Loucy (cell line): ENCODE data around the gene RRP1.

Experiments used
- H2AFZ ChIP-seq: fragments of 200-600 bp; sonication (generic); 2 replicates; pipeline ENCODE4 v1.6.0; 2016; ENCODE audit warnings: antibody characterized with exemption, mild to moderate bottlenecking, low read length, moderate library complexity
- H3F3A ChIP-seq: fragments of 200-600 bp; 2 replicates; pipeline ENCODE4 v1.6.0; 2016; ENCODE audit warnings: antibody characterized with exemption, low read depth, mild to moderate bottlenecking
- H3K27me3 ChIP-seq: fragments of 200-600 bp; sonication (generic); 2 replicates; pipeline ENCODE4 v1.6.1; 2014; ENCODE audit warnings: low read length, mild to moderate bottlenecking; ENCODE audit not compliant: insufficient read depth, poor library complexity, severe bottlenecking
- H3K36me3 ChIP-seq: fragments of 200-600 bp; sonication (generic); 2 replicates; pipeline ENCODE4 v1.6.1; 2016; ENCODE audit warnings: low read length; ENCODE audit not compliant: insufficient read depth
- H3K4me1 ChIP-seq: fragments of 200-600 bp; sonication (generic); 2 replicates; pipeline ENCODE4 v1.5.1; 2014; ENCODE audit warnings: low read length, mild to moderate bottlenecking; ENCODE audit not compliant: insufficient read depth, poor library complexity, severe bottlenecking
- H3K4me2 ChIP-seq: fragments of 200-600 bp; sonication (generic); 2 replicates; pipeline ENCODE4 v1.6.0; 2014; ENCODE audit warnings: antibody characterized with exemption, low read length, low read depth, mild to moderate bottlenecking; ENCODE audit not compliant: poor library complexity, severe bottlenecking
- H3K4me3 ChIP-seq: fragments of 200-600 bp; sonication (generic); 2 replicates; pipeline ENCODE4 v1.5.1; 2014; ENCODE audit warnings: low read length, mild to moderate bottlenecking, mixed read lengths; ENCODE audit not compliant: poor library complexity, severe bottlenecking
- H3K79me2 ChIP-seq: fragments of 200-600 bp; sonication (generic); 2 replicates; pipeline ENCODE4 v1.6.1; 2014; ENCODE audit warnings: low read length; ENCODE audit not compliant: insufficient read depth
- H3K9ac ChIP-seq: fragments of 200-600 bp; sonication (generic); 2 replicates; pipeline ENCODE4 v1.6.0; 2014; ENCODE audit warnings: mild to moderate bottlenecking, low read depth, low read length, moderate library complexity; ENCODE audit not compliant: poor library complexity, severe bottlenecking
- H3K9me2 ChIP-seq: fragments of 200-600 bp; sonication (generic); replicated peaks from 2 replicates; pipeline ENCODE4 v1.6.1; 2016; ENCODE audit warnings: low read depth, low read length, mixed read lengths
- H3K9me3 ChIP-seq: fragments of 200-600 bp; sonication (generic); 2 replicates; pipeline ENCODE4 v1.6.1; 2014; ENCODE audit warnings: mild to moderate bottlenecking, antibody characterized with exemption, low read length, low read depth; ENCODE audit not compliant: insufficient read depth
- H4K20me1 ChIP-seq: fragments of 200-600 bp; sonication (generic); 2 replicates; pipeline ENCODE4 v1.6.0; 2014; ENCODE audit warnings: antibody characterized with exemption, low read length, mild to moderate bottlenecking; ENCODE audit not compliant: insufficient read depth, poor library complexity, severe bottlenecking
- CTCF ChIP-seq: fragments of 200-600 bp; sonication (generic); conservative IDR thresholded peaks from 2 replicates; pipeline ENCODE4 v1.5.1; 2014; ENCODE audit warnings: mild to moderate bottlenecking, antibody characterized with exemption, low read length
- EZH2phosphoT487 ChIP-seq: fragments of 200-600 bp; IDR thresholded peaks from 2 replicates; pipeline ENCODE4 v1.6.1; 2018; ENCODE audit warnings: antibody characterized with exemption, mild to moderate bottlenecking, moderate library complexity, borderline replicate concordance

RRP1 gene

GRCh38 chr21:43794311-43794710 lies 4.9 kb downstream of the RRP1 start:
- H3F3A ChIP-seq, result no peaks in the 10 kb centered on the region
- H3K9me3 ChIP-seq, result no peaks in the 10 kb centered on the region
- H3K4me2 ChIP-seq, result no peak overlapping the region
- H3K79me2 ChIP-seq, result peaks cover 57% of the 10 kb centered on the region
- H3K4me1 ChIP-seq, result peaks cover 21% of the 10 kb centered on the region
- no peak for TF ChIP-seq EZH2phosphoT487
- no peak for TF ChIP-seq CTCF
- no peaks in the 10 kb centered on the region for H3K9me2 ChIP-seq
- H2AFZ ChIP-seq, result no peak overlapping the region
- H3K4me3 ChIP-seq, result no peak overlapping the region
- peaks cover 72% of the 10 kb centered on the region; the same call in 1 of the 2 replicates for H3K36me3 ChIP-seq
- no peaks in the 10 kb centered on the region for H3K27me3 ChIP-seq
- peaks cover 28% of the 10 kb centered on the region for H4K20me1 ChIP-seq
- H3K9ac ChIP-seq, result no peak overlapping the region

GRCh38 chr21:43794857-43795256 lies 5.5 kb downstream of the RRP1 start:
- Histone ChIP-seq H3K9ac (no peak overlapping the region), H3K4me3 (no peak overlapping the region), H3K9me2 (no peaks in the 10 kb centered on the region), H3F3A (no peaks in the 10 kb centered on the region), H3K9me3 (no peaks in the 10 kb centered on the region), H3K79me2 (peaks cover 52% of the 10 kb centered on the region), H3K27me3 (no peaks in the 10 kb centered on the region), H4K20me1 (peaks cover 25% of the 10 kb centered on the region), H3K4me1 (peaks cover 20% of the 10 kb centered on the region), H3K4me2 (no peak overlapping the region), H3K36me3 (peaks cover 75% of the 10 kb centered on the region; the same call in 1 of the 2 replicates), H2AFZ (no peak overlapping the region)
- no peak for TF ChIP-seq EZH2phosphoT487
- TF ChIP-seq CTCF, result no peak

- H3K4me3 ChIP-seq, result no peak overlapping the region
- no peaks in the 10 kb centered on the region for H3K4me1 ChIP-seq
- H3K9ac ChIP-seq, result no peak overlapping the region
- peaks cover 94% of the 10 kb centered on the region; the same call in 1 of the 2 replicates for H3K36me3 ChIP-seq
- H2AFZ ChIP-seq, result no peak overlapping the region
- peaks cover 8% of the 10 kb centered on the region for H4K20me1 ChIP-seq
- peaks cover 26% of the 10 kb centered on the region; the same call in 1 of the 2 replicates for H3K79me2 ChIP-seq
- H3K27me3 ChIP-seq, result no peaks in the 10 kb centered on the region
- no peak overlapping the region for H3K4me2 ChIP-seq
- H3K9me3 ChIP-seq, result no peaks in the 10 kb centered on the region
- TF ChIP-seq CTCF (no peak), EZH2phosphoT487 (no peak)
- no peaks in the 10 kb centered on the region for H3K9me2 ChIP-seq
- H3F3A ChIP-seq, result no peaks in the 10 kb centered on the region
These were observed 8.0 kb downstream of the RRP1 start for GRCh38 chr21:43797415-43797814.
